GM12872 (cell line): ENCODE measurements around the gene PRICKLE2.

Experiments
- CTCF ChIP-seq: IDR thresholded peaks from 3 replicates; pipeline ENCODE4 v1.5.1; 2011; ENCODE audit warnings: low read depth, mild to moderate bottlenecking, low read length, moderate library complexity; ENCODE audit not compliant: insufficient read depth

The PRICKLE2 gene

GRCh38 chr3:64125561-64125960 lies 99.7 kb downstream of the PRICKLE2 start:
- no peak for TF ChIP-seq CTCF

DNA sequence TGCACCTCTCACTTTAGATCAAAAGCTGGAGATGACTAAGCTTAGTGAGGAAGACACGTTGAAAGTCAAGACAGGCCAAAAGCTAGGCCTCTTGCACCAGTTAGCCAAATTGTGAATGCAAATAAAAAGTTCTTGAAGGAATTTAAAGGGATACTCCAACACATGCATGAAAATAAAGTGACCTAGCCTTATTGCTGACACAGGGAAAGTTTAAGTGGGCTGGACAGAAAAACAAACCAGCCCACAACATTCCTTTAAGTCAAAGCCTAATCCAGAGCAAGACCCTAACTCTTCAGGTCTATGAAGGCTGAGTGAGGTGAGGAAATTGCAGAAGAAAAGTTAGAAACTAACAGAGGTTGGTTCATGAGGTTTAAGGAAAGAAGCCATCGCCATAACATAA lies 101.3 kb downstream of the PRICKLE2 start:
- no peak for TF ChIP-seq CTCF

DNA sequence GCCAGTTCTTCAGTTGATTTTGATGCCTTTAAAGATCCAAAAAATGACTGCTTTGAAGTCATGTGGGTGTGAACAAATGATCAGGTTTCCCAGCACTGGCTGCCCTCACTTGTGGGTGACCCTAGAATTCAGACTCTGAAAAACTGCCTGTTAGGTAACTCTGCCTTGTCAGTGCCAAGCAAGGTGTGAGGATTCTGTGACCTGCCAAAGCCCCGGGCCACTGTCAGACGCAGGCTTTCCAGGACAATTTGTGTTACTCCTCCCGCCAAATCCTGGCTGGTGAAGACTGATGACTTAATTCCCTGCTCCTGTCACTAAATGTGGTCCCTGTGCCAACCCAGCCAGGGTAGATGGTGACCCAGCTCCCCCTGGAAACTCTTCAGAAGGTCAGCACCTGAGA lies 102.8 kb downstream of the PRICKLE2 start:
- TF ChIP-seq CTCF, result no peak

DNA sequence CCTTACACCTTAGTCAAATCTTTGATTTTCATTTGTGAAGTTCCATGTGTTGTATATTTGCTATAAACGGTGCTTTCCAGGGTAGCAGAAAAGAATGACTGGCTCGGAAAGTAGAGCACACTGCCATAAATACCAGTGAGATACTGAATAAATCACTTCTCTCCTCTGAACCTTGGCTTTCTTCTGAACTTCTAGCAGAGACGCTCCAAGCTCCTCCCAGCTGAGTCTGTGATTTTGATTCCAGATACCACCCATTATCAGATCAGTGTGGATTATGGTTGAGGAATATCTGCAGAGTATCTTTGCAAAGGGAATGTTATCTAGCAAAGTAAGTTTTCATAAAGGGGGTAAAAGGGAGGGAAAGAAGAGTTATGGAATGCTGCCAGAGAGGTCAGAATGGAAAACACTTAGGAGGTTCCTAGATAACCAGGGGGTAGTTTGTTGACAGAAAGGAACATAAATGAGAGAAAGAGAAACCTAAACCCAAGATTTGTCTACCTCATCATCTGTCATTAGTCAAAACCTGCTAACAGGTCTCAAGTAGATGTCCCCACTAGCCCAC lies 103.4 kb downstream of the PRICKLE2 start:
- TF ChIP-seq CTCF, result no peak

DNA sequence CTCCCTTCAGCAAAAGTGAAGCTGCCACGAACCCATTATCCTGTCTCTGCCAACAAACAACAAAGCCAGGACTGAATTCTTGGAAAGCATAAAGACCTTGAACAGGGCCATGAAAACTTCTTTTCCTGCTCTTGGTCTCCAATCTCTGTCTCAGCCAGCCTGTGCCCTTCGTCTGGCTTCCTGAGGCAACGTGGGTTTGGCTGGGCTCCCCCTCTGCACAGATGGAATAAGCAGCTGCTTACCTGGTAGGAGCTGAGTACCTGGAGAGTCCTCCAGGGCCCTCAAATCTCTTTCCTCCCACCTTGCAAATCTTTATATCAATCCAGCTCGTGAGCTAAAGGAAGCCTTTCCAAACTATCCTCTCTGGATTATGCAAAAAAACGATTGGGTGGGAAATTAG lies 104.4 kb downstream of the PRICKLE2 start:
- no peak for TF ChIP-seq CTCF

- TF ChIP-seq CTCF, result no peak
These were observed 107.8 kb downstream of the PRICKLE2 start for GRCh38 chr3:64117483-64117882.

DNA sequence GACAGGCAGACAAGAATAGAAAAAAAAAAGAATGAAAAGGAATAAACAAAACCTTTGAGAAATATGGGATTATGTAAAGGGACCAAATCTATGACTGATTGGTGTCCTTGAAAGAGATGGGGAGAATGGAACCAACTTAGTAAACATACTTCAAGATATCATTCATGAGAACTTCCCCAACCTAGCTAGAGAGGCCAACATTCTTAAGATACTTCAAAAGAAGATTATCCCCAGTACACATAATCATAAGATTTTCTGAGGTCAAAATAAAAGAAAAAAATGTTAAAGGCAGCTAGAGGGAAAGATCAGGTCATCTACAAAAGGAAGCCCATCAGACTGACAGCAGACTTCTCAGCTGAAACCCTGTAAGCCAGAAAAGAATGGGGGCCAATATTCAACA lies 110.6 kb downstream of the PRICKLE2 start:
- TF ChIP-seq CTCF, result no peak
